SU-DHL-6 (cell line): ENCODE results near the gene CTDSPL.

Experiments
- H2AFZ ChIP-seq: fragments of 200-600 bp; sonication (generic); 2 replicates; pipeline ENCODE4 v1.6.1; 2014; ENCODE audit warnings: low read depth, mild to moderate bottlenecking, moderate library complexity, mixed read lengths, antibody characterized with exemption, low read length; ENCODE audit not compliant: severe bottlenecking
- H3F3A ChIP-seq: fragments of 200-600 bp; shearing (Covaris generic); 2 replicates; pipeline ENCODE4 v1.6.0; 2016; ENCODE audit warnings: antibody characterized with exemption, mild to moderate bottlenecking; ENCODE audit not compliant: insufficient read depth
- H3K27ac ChIP-seq: fragments of 200-600 bp; sonication (generic); 2 replicates; pipeline ENCODE4 v1.5.1; 2016; ENCODE audit warnings: low read depth, mild to moderate bottlenecking, low read length, moderate library complexity, mixed read lengths
- H3K27me3 ChIP-seq: fragments of 200-600 bp; sonication (generic), shearing (Covaris generic); 2 replicates; pipeline ENCODE4 v1.6.0; 2014; ENCODE audit warnings: mild to moderate bottlenecking, low read length
- H3K36me3 ChIP-seq: fragments of 200-600 bp; sonication (generic); 2 replicates; pipeline ENCODE4 v1.6.1; 2014; ENCODE audit warnings: mild to moderate bottlenecking, low read length, mixed read lengths
- H3K4me2 ChIP-seq: fragments of 300-600, 200-600 bp; shearing (Covaris generic), sonication (generic); 2 replicates; pipeline ENCODE4 v1.6.0; 2014; ENCODE audit warnings: low read length, low read depth, mild to moderate bottlenecking; ENCODE audit not compliant: poor library complexity, severe bottlenecking
- H3K4me3 ChIP-seq: fragments of 200-600 bp; sonication (generic); 2 replicates; pipeline ENCODE4 v1.5.1; 2014; ENCODE audit warnings: antibody characterized with exemption, low read length, mild to moderate bottlenecking, mixed read lengths; ENCODE audit not compliant: insufficient read depth, poor library complexity, severe bottlenecking
- H3K79me2 ChIP-seq: fragments of 200-600 bp; sonication (generic); 2 replicates; pipeline ENCODE4 v1.6.1; 2014; ENCODE audit warnings: mild to moderate bottlenecking, low read length, moderate library complexity; ENCODE audit not compliant: insufficient read depth
- H3K9ac ChIP-seq: fragments of 200-600 bp; sonication (generic); 2 replicates; pipeline ENCODE4 v1.7.0; 2014; ENCODE audit warnings: mild to moderate bottlenecking, low read length
- H3K9me2 ChIP-seq: fragments of 200-600 bp; sonication (generic); replicated peaks from 2 replicates; pipeline ENCODE4 v1.6.1; 2014; ENCODE audit warnings: low read length; ENCODE audit not compliant: insufficient read depth
- H3K9me3 ChIP-seq: fragments of 200-600 bp; sonication (generic); 2 replicates; pipeline ENCODE4 v1.6.1; 2014; ENCODE audit warnings: low read length, mixed read lengths; ENCODE audit not compliant: insufficient read depth
- H4K20me1 ChIP-seq: fragments of 200-600 bp; sonication (generic); 2 replicates; pipeline ENCODE4 v1.6.1; 2014; ENCODE audit warnings: low read depth, mild to moderate bottlenecking, antibody characterized with exemption, low read length, moderate library complexity, mixed read lengths
- EZH2phosphoT487 ChIP-seq: fragments of 200-600 bp; sonication (generic), shearing (Covaris generic); conservative IDR thresholded peaks from 2 replicates; pipeline ENCODE4 v1.6.1; 2018; ENCODE audit warnings: mild to moderate bottlenecking, antibody characterized with exemption, low read length, moderate library complexity, mixed read lengths
- TF ChIP-seq, protein P1 (sequence below): fragments of 200-600 bp; sonication (generic); IDR thresholded peaks from one replicate; pipeline ENCODE4 v1.5.1; 2017; ENCODE audit warnings: antibody characterized with exemption, mild to moderate bottlenecking, low read length, moderate library complexity; ENCODE audit not compliant: insufficient read depth, poor library complexity, severe bottlenecking

The CTDSPL gene

DNA sequence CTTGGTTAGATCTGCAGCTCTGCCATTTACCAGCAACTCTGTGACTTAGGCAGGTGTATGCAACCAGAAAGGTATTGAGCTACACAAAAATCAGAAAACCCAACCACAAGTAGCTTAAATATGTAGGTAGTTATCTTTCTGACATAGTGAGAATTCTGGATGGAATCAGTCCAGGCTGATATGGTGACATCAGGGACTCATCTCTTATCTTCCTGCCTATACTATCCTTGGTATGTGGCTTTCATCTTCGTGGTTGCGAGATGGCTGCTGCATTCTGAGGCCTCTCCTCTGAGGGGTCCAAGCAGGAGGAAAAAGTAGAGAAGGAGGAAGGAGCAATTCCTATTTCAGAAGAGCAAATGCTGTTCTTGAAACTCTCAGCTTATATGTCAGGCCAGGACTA, 40.0 kb downstream of the CTDSPL start:
- Histone ChIP-seq H3K27ac (no peak overlapping the region), H4K20me1 (no peaks in the 10 kb centered on the region), H3K9me2 (no peaks in the 10 kb centered on the region), H3K36me3 (no peaks in the 10 kb centered on the region), H3K27me3 (no peaks in the 10 kb centered on the region), H3K79me2 (no peaks in the 10 kb centered on the region), H2AFZ (no peak overlapping the region), H3K9me3 (no peaks in the 10 kb centered on the region), H3K4me3 (no peak overlapping the region), H3K4me2 (no peak overlapping the region), H3K9ac (no peak overlapping the region), H3F3A (no peaks in the 10 kb centered on the region)
- TF ChIP-seq, protein P1, sequence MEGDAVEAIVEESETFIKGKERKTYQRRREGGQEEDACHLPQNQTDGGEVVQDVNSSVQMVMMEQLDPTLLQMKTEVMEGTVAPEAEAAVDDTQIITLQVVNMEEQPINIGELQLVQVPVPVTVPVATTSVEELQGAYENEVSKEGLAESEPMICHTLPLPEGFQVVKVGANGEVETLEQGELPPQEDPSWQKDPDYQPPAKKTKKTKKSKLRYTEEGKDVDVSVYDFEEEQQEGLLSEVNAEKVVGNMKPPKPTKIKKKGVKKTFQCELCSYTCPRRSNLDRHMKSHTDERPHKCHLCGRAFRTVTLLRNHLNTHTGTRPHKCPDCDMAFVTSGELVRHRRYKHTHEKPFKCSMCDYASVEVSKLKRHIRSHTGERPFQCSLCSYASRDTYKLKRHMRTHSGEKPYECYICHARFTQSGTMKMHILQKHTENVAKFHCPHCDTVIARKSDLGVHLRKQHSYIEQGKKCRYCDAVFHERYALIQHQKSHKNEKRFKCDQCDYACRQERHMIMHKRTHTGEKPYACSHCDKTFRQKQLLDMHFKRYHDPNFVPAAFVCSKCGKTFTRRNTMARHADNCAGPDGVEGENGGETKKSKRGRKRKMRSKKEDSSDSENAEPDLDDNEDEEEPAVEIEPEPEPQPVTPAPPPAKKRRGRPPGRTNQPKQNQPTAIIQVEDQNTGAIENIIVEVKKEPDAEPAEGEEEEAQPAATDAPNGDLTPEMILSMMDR = no peak
- TF ChIP-seq EZH2phosphoT487 = no peak

DNA sequence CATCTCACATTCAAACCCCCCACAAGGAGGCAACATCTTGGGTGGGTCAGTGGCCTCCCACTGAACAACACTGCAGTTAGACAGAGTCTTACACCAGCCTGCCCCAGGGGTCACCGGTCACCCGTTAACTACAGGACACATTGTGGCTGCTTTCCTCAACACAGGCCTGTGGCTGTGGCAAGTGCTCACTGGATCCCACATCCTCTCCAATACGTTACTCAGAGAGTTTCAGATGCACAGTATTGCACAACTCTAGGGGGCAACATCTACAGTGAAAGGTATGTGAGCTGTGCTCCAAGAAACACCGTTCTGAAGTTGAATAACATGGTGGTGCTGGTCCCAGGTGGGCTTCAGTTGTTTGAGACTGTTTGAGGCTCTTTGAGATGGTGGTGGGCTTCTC, 41.0 kb downstream of the CTDSPL start:
- no peak overlapping the region for H3K9ac ChIP-seq
- H3F3A ChIP-seq = no peaks in the 10 kb centered on the region
- no peaks in the 10 kb centered on the region for H3K36me3 ChIP-seq
- H4K20me1 ChIP-seq = no peaks in the 10 kb centered on the region
- H3K27ac ChIP-seq = no peak overlapping the region
- TF ChIP-seq EZH2phosphoT487 = no peak
- TF ChIP-seq, protein P1 = no peak
- no peaks in the 10 kb centered on the region for H3K79me2 ChIP-seq
- no peak overlapping the region for H2AFZ ChIP-seq
- no peak overlapping the region for H3K4me3 ChIP-seq
- H3K4me2 ChIP-seq = no peak overlapping the region
- H3K9me2 ChIP-seq = no peaks in the 10 kb centered on the region
- no peaks in the 10 kb centered on the region for H3K9me3 ChIP-seq
- no peaks in the 10 kb centered on the region for H3K27me3 ChIP-seq

DNA sequence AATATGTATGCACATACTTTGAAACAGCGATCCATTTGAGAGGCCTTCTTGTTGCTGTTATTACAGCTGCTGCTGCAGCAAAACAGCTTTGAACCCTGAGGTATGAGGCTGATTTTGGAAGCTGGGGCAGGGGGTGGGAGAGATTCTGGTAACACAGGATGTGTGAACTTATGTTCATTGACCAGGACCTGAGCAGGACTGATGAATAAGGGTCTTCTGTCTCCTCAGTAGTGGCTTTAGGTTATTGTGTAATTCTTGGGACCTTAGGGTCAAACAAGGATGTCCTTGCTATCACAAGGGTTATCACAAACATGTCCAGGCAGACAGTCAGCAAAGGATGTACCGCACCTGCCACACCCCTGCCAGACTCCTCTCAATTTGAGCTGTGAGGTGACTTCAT, 41.6 kb downstream of the CTDSPL start:
- Histone ChIP-seq H3K9me3 (no peaks in the 10 kb centered on the region), H4K20me1 (no peaks in the 10 kb centered on the region), H3K9me2 (no peaks in the 10 kb centered on the region), H3K27ac (no peak overlapping the region), H3K27me3 (no peaks in the 10 kb centered on the region), H3K79me2 (no peaks in the 10 kb centered on the region), H3K4me3 (no peak overlapping the region), H3K4me2 (no peak overlapping the region), H3K36me3 (no peaks in the 10 kb centered on the region), H2AFZ (no peak overlapping the region), H3K9ac (no peak overlapping the region), H3F3A (no peaks in the 10 kb centered on the region)
- TF ChIP-seq, protein P1 = no peak
- no peak for TF ChIP-seq EZH2phosphoT487

DNA sequence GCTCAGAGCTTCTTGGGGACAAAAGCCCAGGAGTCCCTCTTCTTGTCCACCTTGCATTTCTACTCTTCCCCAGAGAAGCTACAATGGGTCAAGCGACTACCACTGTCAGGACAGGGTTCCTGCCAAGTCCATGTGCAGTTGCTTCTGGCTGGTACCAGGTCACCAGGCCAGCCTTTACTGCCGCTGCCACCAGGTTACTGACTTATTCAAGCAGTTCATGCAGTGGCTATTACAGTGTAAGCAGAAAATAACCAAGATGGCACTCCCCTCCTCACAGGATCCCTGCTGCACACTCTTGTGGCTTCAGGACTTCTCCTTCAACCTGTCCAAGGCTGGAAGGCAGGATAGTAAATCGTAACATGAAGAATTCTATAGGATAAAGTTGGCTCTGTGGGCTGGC, 42.1 kb downstream of the CTDSPL start:
- Histone ChIP-seq H3K4me3 (no peak overlapping the region), H3K79me2 (no peaks in the 10 kb centered on the region), H3K27me3 (no peaks in the 10 kb centered on the region), H3K9ac (no peak overlapping the region), H3K9me3 (no peaks in the 10 kb centered on the region), H3K9me2 (no peaks in the 10 kb centered on the region), H3K27ac (no peak overlapping the region), H3K4me2 (no peak overlapping the region), H4K20me1 (no peaks in the 10 kb centered on the region), H3F3A (no peaks in the 10 kb centered on the region), H2AFZ (no peak overlapping the region), H3K36me3 (no peaks in the 10 kb centered on the region)
- no peak for TF ChIP-seq EZH2phosphoT487
- TF ChIP-seq, protein P1 = no peak
